D721Med (cell line): ENCODE results near the gene PHAX.
"Not testable (repeated sequence)": the region's sequence is repeated elsewhere in the genome, so short reads cannot be mapped to it uniquely, and the experiment has no call there.

Experiments used
- DNase-seq: peaks from one replicate; pipeline ENCODE4 v3.0.0; 2011; ENCODE audit warnings: low spot score; ENCODE audit not compliant: insufficient read length
- FAIRE-seq: peaks from 2 replicates; lab custom pipeline; 2011; peaks lifted over from hg19 to GRCh38; lab: Jason Lieb, UNC
- TF ChIP-seq, protein P1 (sequence below): IDR thresholded peaks from 2 replicates; pipeline ENCODE4 v1.5.1; 2012; ENCODE audit warnings: mild to moderate bottlenecking, control low read depth; ENCODE audit not compliant: insufficient read depth; ENCODE audit errors: missing control alignments

PHAX gene

DNA sequence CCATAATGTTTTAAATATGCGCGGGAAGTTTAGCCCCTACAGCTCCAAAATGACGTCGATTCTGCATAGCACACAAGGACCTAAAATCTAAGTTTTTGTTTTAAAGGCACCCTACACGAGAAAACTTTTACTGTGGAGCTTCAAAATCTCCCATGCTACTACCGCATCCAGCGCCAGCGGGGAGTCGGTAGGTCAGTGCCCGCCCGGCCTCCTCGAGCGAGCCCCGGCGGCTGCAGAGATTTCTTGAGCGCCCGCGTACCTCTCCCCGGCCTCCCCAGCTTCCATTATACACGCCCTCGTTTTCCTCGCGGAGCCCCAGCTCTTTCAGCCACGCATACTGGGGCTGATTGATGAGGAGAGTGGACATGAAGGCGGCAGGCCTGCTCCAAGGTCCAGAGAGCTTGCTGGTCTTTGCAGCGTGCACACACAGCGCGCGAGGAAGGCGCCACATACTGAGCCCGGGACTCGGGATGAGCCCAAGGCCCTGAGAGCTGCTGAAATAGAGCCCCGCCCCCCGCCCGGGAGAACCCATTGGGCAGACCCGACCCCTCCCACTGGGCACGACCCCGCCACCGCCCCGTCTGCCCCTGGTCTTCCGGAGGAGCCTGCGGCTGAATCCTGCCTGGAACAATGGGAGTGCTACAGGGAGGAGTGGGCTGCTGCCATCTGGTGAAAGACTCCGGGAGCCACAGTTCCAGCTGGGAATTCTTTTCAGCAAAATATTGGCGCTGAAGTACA is 5.8 kb upstream of the PHAX start, which contains the start of gene ALDH7A1:
TSS of gene ALDH7A1 (minus strand) at position 472 of the 738 bp plus-strand sequence. CDS start at position 451, 21 bp downstream.
- FAIRE-seq (no peak), DNase-seq (peak; percentile 87)
- TF ChIP-seq, protein P1, sequence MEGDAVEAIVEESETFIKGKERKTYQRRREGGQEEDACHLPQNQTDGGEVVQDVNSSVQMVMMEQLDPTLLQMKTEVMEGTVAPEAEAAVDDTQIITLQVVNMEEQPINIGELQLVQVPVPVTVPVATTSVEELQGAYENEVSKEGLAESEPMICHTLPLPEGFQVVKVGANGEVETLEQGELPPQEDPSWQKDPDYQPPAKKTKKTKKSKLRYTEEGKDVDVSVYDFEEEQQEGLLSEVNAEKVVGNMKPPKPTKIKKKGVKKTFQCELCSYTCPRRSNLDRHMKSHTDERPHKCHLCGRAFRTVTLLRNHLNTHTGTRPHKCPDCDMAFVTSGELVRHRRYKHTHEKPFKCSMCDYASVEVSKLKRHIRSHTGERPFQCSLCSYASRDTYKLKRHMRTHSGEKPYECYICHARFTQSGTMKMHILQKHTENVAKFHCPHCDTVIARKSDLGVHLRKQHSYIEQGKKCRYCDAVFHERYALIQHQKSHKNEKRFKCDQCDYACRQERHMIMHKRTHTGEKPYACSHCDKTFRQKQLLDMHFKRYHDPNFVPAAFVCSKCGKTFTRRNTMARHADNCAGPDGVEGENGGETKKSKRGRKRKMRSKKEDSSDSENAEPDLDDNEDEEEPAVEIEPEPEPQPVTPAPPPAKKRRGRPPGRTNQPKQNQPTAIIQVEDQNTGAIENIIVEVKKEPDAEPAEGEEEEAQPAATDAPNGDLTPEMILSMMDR: peak; percentile 67

DNA sequence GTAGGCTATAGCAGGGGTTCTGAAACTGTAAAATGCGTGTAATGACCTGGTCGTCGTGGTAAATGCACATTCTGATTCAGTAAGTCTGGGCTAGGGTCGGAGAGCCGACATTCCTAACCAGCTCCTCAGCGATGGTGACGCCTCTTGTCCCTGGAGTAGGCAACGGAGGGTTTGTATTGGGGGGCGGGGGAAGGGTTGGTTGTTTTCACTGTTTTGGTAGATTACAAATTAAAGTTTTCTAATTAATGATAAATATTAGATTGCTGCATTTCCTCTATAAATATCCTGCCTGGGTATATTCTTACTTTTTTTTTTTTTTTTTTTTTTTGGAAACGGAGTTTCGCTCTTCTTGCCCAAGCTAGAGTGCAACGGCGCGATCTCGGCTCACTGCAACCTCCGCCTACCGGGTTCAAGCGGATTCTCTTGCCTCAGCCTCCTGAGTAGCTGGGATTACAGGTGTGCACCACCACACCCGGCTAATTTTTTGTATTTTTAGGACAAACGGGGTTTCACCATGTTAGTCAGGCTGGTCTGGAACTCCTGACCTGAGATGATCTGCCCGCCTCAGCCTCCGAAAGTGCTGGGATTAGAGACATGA is 5.2 kb upstream of the PHAX start:
- no peak for FAIRE-seq
- TF ChIP-seq, protein P1: no peak
- DNase-seq: no peak

DNA sequence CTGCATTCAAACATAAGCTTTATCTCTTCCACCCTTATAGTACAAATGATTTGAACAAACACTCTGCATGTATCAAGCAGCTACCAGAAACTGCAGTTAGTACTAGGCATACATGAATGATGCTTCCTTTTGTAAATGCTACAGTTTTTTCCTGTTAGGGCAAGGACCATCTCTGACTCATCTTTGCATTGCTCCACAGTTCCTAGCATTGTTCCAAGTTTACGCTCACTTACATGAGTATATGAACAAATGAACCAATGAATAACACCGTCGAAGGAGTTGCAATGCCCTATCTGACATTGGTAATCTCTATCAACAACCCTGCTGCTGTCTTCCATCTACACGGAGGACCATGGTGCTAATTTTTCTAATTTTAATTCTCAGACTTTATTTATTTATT is 3.6 kb upstream of the PHAX start:
- TF ChIP-seq, protein P1: no peak
- FAIRE-seq (no peak), DNase-seq (no peak)

DNA sequence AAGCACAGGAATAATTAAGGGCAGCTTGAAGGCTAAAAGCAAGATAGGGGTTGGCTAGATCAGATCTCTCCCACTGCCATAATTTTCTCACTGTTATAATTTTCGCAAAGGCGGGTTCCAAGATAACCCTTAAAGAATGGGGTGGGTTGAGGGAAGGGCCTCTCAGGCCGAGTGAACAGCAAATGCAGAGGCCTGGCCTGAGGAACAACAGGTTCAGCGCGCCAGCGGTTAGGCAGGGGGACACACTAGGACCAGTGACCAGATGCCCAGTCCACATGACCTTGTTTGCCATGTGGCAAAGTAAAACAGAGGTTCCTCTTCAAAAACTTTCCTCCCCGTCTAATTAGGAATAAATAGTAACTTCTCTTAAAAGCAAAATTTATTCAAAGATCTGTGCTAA is 1.2 kb upstream of the PHAX start:
- no peak for FAIRE-seq
- no peak for DNase-seq
- TF ChIP-seq, protein P1: no peak

DNA sequence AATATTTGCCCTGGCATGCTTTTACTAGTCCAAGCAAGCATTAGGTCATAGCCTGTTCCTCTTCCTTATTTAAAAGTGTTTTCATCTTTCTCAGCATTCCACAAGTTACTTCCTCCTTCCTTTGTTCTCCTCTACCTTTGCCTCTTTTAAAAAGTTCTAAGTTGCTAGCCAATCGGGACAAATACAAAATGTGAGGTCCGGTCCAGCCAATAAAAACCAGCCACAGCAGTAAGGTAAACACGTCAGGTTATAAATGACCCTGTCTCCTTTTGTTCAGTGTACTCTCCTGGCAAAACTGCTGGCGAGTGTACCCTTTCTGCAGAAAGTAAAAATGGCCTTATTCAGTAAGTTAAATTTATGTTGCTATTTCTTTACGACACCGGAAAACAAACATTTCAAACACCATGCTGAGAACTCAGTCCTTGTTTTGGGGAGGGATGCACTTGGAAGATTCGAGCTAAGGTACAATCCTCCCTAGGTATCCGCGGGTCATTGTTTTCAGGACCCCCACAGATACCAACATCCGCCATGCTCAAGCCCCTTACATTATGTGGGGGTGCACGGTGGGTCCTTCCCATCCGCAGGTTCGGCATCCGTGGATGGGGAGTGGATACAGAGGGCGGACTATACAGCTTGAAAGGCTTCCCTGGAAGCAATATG is 646 bp upstream of the PHAX start:
- DNase-seq, FAIRE-seq: not testable (repeated sequence)

DNA sequence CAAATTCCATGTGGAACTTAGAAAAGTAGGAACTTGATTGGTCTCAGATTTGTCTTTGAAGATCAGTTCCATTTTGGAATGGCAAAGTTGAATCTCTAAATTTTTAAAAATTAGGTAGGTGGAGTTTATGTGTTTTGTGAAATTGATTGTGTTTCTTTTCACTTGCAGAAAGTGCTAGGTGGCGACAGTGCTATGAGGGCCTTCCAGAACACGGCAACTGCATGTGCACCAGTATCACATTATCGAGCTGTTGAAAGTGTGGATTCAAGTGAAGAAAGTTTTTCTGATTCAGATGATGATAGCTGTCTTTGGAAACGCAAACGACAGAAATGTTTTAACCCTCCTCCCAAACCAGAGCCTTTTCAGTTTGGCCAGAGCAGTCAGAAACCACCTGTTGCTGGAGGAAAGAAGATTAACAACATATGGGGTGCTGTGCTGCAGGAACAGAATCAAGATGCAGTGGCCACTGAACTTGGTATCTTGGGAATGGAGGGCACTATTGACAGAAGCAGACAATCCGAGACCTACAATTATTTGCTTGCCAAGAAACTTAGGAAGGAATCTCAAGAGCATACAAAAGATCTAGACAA is 2.8 kb downstream of the PHAX start:
- DNase-seq (no peak), FAIRE-seq (no peak)

DNA sequence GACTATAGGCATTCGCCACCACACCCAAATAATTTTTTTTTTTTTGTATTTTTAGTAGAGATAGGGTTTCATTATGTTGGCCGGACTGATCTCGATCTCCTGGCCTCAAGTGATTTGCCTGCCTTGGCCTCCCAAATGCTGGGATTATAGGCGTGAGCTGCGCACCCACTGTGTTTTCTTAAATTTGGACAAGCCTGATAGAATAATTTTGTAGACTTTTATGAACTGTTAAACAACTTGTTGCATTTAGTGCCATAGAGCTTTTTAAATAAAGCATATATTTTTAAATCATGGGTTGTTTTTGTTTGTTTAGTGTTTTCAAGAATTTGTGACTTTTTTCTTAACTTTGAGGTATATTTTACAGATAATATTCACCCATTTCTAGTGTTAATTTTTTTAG is 4.8 kb downstream of the PHAX start:
- TF ChIP-seq, protein P1: no peak
- DNase-seq (no peak), FAIRE-seq (no peak)

More for the DNA sequence above, 2.8 kb downstream of the PHAX start:
- TF ChIP-seq, protein P1: no peak
